NCI-H748 (cell line): ENCODE results near the gene CPAMD8.

Experiments used
- DNase-seq: peaks from one replicate; lab custom pipeline; 2025; ENCODE audit not compliant: unreplicated experiment; lab: John Stamatoyannopoulos, UW

CPAMD8 gene

GRCh38 chr19:16895467-16896145, 131.0 kb downstream of the CPAMD8 start:
- DNase-seq, result no peak

GRCh38 chr19:16894080-16894479, 132.5 kb downstream of the CPAMD8 start:
- no peak for DNase-seq

GRCh38 chr19:16893686-16893989, 133.0 kb downstream of the CPAMD8 start:
- no peak for DNase-seq

- DNase-seq, result no peak
Measured at GRCh38 chr19:16892868-16893685, 133.5 kb downstream of the CPAMD8 start.

GRCh38 chr19:16892436-16892835, 134.2 kb downstream of the CPAMD8 start:
- DNase-seq, result no peak

GRCh38 chr19:16891696-16892382, 134.8 kb downstream of the CPAMD8 start:
- DNase-seq, result no peak

- DNase-seq, result no peak
Measured at GRCh38 chr19:16890461-16891184, 136.0 kb downstream of the CPAMD8 start.

GRCh38 chr19:16889883-16890460, 136.6 kb downstream of the CPAMD8 start:
- no peak for DNase-seq

GRCh38 chr19:16889366-16889882, 137.2 kb downstream of the CPAMD8 start:
- no peak for DNase-seq

- DNase-seq, result peak; percentile 4
Measured at GRCh38 chr19:16888629-16889365, 137.8 kb downstream of the CPAMD8 start, which contains the start of gene F2RL3. F2RL3 (plus strand) TSS chr19:16888999; CDS start chr19:16889190, 191 bp downstream.

- no peak for DNase-seq
Measured at GRCh38 chr19:16887353-16888265, 139.0 kb downstream of the CPAMD8 start.

GRCh38 chr19:16886305-16886880, 140.2 kb downstream of the CPAMD8 start:
- DNase-seq, result no peak

- no peak for DNase-seq
Measured at GRCh38 chr19:16885166-16885565, 141.4 kb downstream of the CPAMD8 start.

GRCh38 chr19:16883522-16883921, 143.1 kb downstream of the CPAMD8 start:
- no peak for DNase-seq

GRCh38 chr19:16882146-16882545, 144.5 kb downstream of the CPAMD8 start:
- no peak for DNase-seq

GRCh38 chr19:16880884-16881554, 145.6 kb downstream of the CPAMD8 start:
- DNase-seq, result no peak

GRCh38 chr19:16878181-16878965, 148.2 kb downstream of the CPAMD8 start:
- DNase-seq, result no peak
